Measurements from ENCODE around the gene TNFSF11. TPM values are rescaled to one million over a fixed set of nuclear protein-coding genes. Genes with fewer than 3 reads are reported as not detected.

TNFSF11 gene
- total and polyA plus RNA-seq, 2 of the 4 experiments (the other 2 are of a cell fraction) = not detected

GRCh38 chr13:42611086-42611779 is 37.3 kb downstream of the TNFSF11 start:
- Histone ChIP-seq H3K9me1 (ENCODE audit: insufficient read depth, low read length) (no peaks in the 10 kb centered on the region), H3K9me3 (ENCODE audit: control insufficient read depth, insufficient read depth, low read length) (no peaks in the 10 kb centered on the region), H3K27me3 (ENCODE audit: control insufficient read depth, insufficient read depth, low read length) (peaks cover 21% of the 10 kb centered on the region), H3K36me3 (ENCODE audit: control insufficient read depth, insufficient read depth, low read length) (no peaks in the 10 kb centered on the region), H3K9ac (ENCODE audit: low read depth, low read length) (no peak overlapping the region), H3K56ac (ENCODE audit: extremely low read depth, insufficient read depth, low read length) (no peak overlapping the region), H4K8ac (ENCODE audit: low read depth in 2 of 2, low read length in 2 of 2) (no peak overlapping the region), H2BK5ac (ENCODE audit: low read depth, low read length, poor library complexity, severe bottlenecking) (no peak overlapping the region), H2BK15ac (ENCODE audit: low read depth, low read length) (no peak overlapping the region), H3K4ac (ENCODE audit: low read depth, low read length) (no peak overlapping the region), H4K91ac (ENCODE audit: insufficient read depth, low read depth, low read length) (no peak overlapping the region), H3K27ac (ENCODE audit: insufficient read depth, low read length) (no peak overlapping the region), H2AK9ac (replicated peaks; ENCODE audit: low read depth, low read length, poor library complexity) (no peak overlapping the region), H4K20me1 (ENCODE audit: insufficient read depth, low read length) (no peaks in the 10 kb centered on the region), H3K79me1 (ENCODE audit: low read depth in 1 of 2, low read length in 2 of 2) (no peaks in the 10 kb centered on the region), H3K18ac (ENCODE audit: low read depth, low read length) (no peak overlapping the region), H4K5ac (ENCODE audit: low read depth, low read length) (no peak overlapping the region), H3K14ac (replicated peaks; ENCODE audit: low read depth, low read length) (no peak overlapping the region), H3K4me1 (ENCODE audit: control insufficient read depth, insufficient read depth, low read length) (no peaks in the 10 kb centered on the region), H2AK5ac (ENCODE audit: low read depth, low read length) (no peak overlapping the region), H3K23ac (ENCODE audit: low read depth, low read length) (no peak overlapping the region), H2BK20ac (ENCODE audit: low read depth, low read length) (no peak overlapping the region), H3K4me3 (ENCODE audit: insufficient read depth, low read depth, low read length) (no peak overlapping the region), H3K4me2 (ENCODE audit: low read depth, low read length) (no peak overlapping the region), H2AFZ (replicated peaks; ENCODE audit: low read length, poor library complexity) (no peak overlapping the region), H2BK120ac (ENCODE audit: low read depth, low read length) (no peak overlapping the region)
- no peak for DNase-seq
- no peak for ATAC-seq (ENCODE audit: low read depth)
- POLR2A ChIA-PET (ENCODE audit: unreplicated experiment) = no interaction called here
- no peak for TF ChIP-seq POLR2A (IDR thresholded peaks at IDR 0.05; ENCODE audit: low read depth, low read length)
- no peak for TF ChIP-seq FOS (IDR thresholded peaks at IDR 0.05; ENCODE audit: low read depth, low read length)
- TF ChIP-seq MAZ (IDR thresholded peaks at IDR 0.05; ENCODE audit: borderline replicate concordance, low read depth, low read length) = no peak
- TF ChIP-seq BHLHE40 (IDR thresholded peaks at IDR 0.05; ENCODE audit: low read depth, low read length) = no peak
- no peak for TF ChIP-seq MAFK (IDR thresholded peaks at IDR 0.05; ENCODE audit: low read depth, low read length)
- TF ChIP-seq MXI1 (IDR thresholded peaks at IDR 0.05; ENCODE audit: borderline replicate concordance, low read depth, low read length) = no peak
- TF ChIP-seq RCOR1 (IDR thresholded peaks at IDR 0.05; ENCODE audit: insufficient replicate concordance, low read length) = no peak
- no peak for TF ChIP-seq RAD21 (IDR thresholded peaks at IDR 0.05; ENCODE audit: low read length)
- no peak for TF ChIP-seq CHD1 (IDR thresholded peaks at IDR 0.05; ENCODE audit: low read depth, low read length)
- no peak for TF ChIP-seq CTCF (conservative IDR thresholded peaks at IDR 0.05; ENCODE audit: low read depth, low read length)
- no peak for TF ChIP-seq USF2 (IDR thresholded peaks at IDR 0.05; ENCODE audit: low read depth, low read length)
- in situ Hi-C loops (cut with MboI; ENCODE audit: low sequenced_read_pairs) = no loop called here
- dilution Hi-C loops (cut with HindIII; ENCODE audit: low sequenced_read_pairs, unreplicated experiment) = no loop called here
- CTCF ChIA-PET = no interaction called here
- intact Hi-C loops (cut with micrococcal nuclease) = no loop called here
- BruUV-seq (replicated peaks) = no TSS peak
- no CpG with 5 or more reads among the region's 2 CpGs for WGBS, 2 experiments (ENCODE audit: extremely low coverage in 2 of 2, insufficient read length in 1 of 2)

Measured in IMR-90 (cell line).